HG03469 (cell line): ENCODE data around the gene OR9A2.
A peak's percentile ranks its signal among the peaks of the same experiment; 100 is the strongest.

Experiments used
- ATAC-seq: cut with Tn5 transposase; IDR thresholded peaks from one replicate; pipeline ENCODE4 v1.9.1; 2021; ENCODE audit warnings: mild to moderate bottlenecking, moderate library complexity, moderate number of reproducible peaks; ENCODE audit not compliant: unreplicated experiment

Gene OR9A2

GRCh38 chr7:143023047-143023446 is 3.9 kb downstream of the OR9A2 start:
- no peak for ATAC-seq

- no peak for ATAC-seq
Measured at GRCh38 chr7:143018931-143019330, 8.0 kb downstream of the OR9A2 start.

GRCh38 chr7:143016996-143017395 is 9.9 kb downstream of the OR9A2 start:
- peak; percentile 32 for ATAC-seq

GRCh38 chr7:143015926-143016490 is 10.9 kb downstream of the OR9A2 start:
- no peak for ATAC-seq

DNA sequence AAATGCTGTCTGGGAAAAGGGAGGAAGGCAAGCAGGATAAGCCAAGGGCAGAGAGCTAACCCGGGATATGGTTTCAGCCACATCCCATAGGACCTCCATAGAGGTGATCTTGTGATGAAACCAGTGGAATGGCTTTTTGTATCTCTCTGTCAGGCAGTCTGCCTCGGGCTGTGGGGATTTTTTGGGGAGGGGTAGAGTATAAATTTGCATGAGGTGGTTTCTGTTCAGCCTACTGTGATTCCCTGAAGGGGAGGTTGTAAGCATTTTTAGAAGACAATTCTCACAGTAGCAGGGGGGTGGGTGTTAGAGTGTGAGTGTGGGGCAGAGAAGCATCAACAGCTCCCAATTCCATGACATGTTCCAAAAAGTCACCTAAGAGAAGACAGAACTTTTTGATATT is 11.8 kb downstream of the OR9A2 start:
- ATAC-seq, result peak; percentile 93

DNA sequence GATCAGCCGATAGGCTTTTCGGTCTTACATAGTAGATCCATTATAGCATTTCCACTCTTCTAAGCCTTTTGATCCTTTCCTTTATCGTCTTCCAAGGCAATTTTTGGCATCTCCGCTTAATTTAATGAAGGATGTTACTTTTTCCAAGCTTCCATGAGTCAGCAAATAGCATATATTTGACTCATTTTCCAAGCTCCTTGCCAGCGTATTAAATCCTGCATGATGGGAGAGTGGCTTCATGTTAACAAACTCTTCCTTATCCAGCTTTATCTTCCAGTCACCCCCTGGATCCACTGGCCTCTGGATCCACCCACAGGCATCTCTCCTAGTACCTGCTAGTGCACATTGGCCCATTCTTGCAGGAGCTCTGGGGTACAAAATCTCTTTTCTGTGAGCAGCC is 13.0 kb downstream of the OR9A2 start:
- no peak for ATAC-seq

DNA sequence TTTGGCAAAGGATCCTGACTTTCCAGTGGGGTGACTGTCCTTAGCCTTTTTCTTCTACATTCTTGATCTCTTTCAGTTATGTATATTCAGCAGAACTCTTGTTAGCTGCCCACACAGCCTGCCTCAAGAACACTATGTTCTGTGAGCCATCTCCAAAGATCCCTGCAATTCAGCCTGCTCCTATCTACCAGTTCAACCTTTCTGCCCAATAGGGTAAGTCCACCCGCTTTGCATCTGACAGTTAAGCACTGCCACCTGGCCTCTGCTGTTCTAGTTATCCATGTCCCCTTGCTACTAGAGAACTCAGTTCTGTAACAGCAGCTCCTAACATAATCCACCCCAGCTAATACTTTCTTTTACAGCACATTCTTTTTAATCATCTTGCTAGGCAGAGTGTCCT is 13.5 kb downstream of the OR9A2 start:
- no peak for ATAC-seq

- no peak for ATAC-seq
Measured at GRCh38 chr7:143012409-143012808, 14.5 kb downstream of the OR9A2 start.

GRCh38 chr7:143012001-143012400 is 14.9 kb downstream of the OR9A2 start:
- no peak for ATAC-seq

DNA sequence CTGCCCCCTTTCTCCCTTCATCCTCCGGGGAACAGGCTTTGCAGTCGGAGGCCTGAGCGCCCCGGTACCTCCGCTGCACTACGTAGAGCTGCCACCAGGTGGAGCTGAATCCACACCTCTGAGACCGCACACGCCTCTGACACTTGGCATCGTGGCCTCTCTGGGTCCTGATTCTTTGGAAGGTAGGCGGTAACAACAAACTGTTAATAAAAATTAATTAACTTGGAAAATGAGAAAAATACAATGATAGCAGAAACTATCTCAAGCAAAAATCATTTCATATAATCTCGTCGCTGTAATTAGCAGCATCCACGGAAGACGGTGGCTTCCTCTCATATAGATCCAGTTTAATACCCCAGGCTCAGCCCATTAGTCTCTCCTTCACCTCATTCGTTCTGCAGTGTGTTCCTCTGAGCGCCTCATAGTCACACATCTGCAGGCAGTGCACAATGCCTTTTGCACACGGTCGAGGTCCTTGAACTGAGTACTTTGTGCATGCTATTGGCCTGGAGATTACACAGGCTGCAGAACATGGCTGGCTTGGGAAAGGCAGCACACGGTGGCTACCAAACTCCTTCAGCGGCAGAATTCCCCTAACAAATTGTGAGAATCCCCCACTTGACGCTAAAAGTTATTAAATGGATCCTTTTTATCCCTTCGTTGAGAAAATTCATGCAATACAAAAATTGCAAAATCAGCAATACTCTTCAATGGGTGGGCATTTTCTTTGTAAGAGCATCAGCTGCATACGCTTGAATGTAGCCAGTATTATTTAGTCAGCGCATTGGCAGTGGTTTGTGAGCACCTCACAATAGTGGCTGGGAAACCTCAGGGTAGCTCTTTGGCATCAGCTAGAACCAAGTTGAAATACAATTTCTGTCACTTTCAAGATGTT is 18.7 kb downstream of the OR9A2 start:
- ATAC-seq, result peak; percentile 67

DNA sequence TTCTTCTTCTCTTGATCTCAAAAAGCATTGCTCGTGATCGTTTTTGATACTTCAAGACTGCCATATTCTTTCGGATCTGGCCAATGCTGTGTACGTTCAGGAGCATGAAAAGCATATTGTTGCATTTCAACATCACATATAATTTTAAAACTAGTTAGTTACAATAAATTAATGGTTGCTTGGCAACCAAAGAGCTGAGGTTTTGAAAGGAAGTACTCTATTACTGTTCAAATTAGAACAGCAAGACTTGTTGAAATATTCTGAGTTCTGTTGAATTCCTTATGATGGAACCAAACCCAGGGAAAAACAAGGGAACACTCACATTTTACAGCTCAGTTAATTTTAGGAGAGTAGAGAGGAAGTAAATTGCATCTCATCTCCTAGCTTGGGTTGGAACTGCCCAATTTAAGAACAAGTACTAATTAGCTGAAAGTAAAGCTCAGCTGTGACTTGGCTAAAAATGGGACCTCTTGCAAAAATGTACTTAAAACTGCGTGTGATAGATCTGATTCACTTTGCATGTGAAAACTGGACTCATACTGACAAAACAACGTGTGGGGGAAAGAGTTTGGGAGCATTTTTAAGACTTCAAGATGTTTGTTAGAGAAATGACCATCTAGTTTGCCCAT is 21.2 kb downstream of the OR9A2 start:
- no peak for ATAC-seq

DNA sequence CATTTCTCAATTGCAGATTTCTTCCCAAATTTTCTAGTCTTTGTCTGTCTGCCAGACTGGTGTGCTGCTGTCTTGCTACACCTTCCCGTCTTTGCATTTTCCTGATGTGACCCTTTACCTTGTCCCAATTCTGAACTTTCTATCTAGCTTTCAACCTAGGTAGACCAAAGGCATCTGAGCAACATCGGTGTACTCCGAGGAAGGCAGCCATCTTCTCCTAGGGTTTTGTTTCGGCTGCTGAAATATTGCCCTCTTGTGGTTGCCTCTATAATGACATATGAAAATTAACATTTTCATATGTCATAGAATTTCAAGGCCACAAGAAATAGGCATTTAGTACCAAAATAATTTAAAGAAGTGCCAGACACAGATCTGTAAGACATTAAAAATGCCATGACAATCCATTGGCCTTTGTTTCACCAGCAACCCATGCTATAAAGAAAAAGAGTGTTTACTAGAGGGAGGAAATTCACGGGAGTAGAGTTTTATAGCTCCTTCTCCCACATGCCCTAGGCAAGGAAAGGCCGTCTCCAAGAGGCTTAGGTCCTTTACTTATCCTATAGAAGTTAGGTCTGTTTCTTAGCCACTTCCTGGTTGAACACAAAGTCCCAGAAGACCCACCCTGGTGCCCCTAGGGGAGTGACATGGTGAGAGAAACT is 23.4 kb downstream of the OR9A2 start:
- ATAC-seq, result peak; percentile 49

DNA sequence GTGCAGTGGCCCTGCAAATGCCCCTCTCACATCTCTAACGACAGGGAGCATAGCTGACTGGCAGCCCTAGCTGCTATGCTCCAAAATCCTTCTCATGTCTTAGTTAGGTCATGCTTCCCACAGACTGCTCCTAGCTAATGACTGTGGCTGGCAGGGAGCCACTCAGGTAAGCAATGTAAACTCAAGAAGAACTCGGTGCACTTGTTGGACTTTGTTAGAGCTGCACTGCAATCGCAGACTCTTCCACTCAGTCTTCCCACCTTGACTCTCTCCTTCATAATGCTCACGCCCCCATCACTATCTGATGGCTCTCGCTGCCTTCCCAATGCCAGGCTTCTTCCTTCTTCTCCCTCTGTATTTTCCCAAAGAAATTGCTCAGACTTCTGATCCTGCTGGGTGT is 24.0 kb downstream of the OR9A2 start:
- ATAC-seq, result no peak

- no peak for ATAC-seq
Measured at GRCh38 chr7:143002106-143002505, 24.8 kb downstream of the OR9A2 start.

DNA sequence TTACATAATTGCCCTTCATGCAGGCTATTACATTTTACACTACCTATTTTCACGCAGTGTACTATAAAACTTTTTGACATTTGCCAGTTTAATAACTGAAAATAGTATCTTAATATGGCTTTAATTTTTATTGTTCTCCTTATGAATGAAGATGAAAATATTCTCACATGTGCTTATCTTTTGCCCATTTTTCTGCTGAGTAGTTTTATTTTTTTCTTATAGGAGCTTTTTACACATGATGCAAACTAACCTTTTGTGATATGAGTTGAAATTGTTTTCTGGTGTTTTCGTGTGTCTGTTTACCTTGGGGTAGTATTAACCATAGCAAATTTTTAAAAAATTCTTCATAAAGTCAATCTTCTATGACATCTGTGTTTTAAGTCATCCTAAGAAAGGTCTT is 26.3 kb downstream of the OR9A2 start:
- no peak for ATAC-seq

- no peak for ATAC-seq
Measured at GRCh38 chr7:142999793-143000192, 27.1 kb downstream of the OR9A2 start.

GRCh38 chr7:142998966-142999365 is 28.0 kb downstream of the OR9A2 start:
- ATAC-seq, result no peak

DNA sequence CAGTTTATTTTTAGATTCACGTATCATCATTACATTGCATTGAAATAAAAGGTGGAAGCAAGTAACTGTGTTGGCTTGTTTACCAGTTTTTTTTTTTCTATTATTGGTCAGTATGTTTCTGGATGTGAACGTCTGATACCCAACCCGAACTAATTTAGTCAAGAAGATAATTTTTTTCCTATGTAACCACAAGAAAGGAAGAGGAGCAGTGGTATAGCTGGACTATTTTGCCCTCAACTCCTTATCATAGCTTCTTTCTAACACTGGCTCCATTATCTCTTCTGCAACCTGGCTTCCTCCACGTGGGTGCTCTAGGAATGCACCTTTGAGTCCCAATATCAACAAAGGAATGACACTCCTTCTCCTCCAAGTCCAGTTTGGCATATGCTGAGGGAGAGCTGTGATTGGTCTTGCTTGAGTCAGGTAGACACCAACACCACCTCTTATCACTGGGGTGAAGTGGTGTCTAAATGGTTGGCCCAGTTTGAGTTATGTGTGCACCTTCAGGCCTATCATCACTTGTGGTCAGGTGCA is 29.4 kb downstream of the OR9A2 start:
- ATAC-seq, result no peak

DNA sequence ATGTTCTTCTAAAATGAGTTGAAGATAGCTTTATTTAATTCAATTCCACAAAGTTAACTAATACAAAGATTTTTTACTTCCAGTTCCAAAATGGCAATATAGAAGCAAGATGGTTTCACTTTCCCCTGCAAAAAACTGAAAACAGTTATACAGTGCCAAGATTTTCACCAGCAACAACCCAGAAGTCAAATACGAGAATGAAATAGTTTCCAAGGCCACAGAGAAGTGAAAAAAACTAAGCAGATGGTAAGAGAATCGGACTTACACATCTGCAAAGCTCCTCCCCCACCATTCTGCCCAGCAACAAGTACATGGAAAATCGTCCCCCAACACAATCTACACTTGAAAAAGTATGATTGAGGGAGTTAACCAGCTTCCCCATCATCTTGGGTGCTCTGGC is 34.5 kb downstream of the OR9A2 start:
- no peak for ATAC-seq

DNA sequence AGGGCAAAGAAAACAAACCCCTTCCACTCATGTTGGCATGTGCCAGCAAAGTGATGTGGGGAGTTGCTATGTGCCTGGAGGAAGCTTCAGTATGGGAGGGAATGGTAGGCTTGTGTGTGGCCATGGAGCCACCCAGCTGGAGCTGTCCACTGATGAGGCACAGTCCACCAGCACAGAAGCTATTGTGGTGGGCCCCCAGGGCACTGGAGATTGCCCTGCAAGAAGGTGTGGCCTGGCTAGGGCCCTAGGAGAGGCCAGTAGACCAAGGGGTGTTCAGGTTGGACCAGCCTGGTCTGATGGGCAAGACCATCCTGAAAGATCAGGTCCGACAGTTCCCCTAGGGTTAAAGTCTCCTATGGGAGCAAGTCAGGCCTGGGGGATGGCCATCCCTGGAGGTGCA is 42.6 kb downstream of the OR9A2 start:
- no peak for ATAC-seq

DNA sequence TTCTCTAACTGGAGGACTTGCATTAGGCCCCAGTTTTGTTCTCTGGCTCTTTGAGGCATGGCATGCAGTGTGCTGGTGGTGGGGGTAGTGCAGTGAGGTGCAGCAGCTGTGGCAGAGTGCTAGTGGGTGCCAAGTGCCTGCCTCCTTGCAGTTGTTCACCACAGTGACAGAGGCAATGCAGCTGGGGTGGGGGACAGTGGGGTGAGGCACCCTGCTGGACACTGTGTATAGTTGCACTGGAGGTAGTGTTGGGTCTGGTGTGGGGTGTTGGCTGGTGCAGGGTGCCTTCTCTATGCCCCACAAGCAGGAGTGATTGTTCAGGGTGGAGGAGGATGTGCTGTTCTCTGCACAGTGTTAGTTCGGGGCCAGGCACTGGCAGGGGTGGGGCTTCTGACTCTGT is 43.1 kb downstream of the OR9A2 start:
- ATAC-seq, result no peak
